ENCODE measurements around the gene SLC25A4. TPM values are rescaled to one million over a fixed set of nuclear protein-coding genes. Genes with fewer than 3 reads are reported as not detected.

Gene SLC25A4
- total and polyA plus RNA-seq, 2 of the 13 experiments (the other 11 are each of a cell fraction or from before 2014, with no cell fraction given) = 30.3 to 42.1 TPM

DNA sequence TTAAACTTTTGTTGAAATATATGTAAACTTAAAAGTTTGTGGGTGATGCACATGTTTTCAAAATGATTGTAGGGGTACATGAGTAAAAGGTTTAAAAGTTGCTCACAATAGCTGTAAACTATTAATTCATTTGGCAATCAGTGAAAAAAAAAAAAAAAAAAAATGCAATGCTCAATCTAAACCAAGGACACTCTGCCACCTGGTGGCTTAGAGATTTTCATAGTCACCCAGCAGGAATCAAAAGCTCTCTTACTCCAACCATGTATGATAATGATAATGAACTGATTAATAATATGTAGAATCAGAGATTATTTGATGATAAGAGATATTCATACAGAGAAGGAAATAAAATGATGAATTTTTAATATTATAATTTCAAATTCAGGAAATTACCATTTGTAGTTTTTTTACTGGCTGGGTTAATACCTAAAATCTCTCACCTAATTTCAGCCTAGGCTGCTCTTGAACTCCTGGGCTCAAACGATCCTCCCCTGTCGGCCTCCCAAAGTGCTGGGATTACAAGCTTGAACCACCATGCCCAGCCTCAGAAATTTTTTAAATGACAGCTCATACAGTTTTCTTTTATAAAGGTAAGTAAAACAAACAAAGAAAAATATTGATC, 46.9 kb upstream of the SLC25A4 start:
- Histone ChIP-seq H3K27me3 (ENCODE audit: control insufficient read depth in 1 of 2, insufficient read depth in 2 of 2, low read length in 2 of 2) (peaks cover 0 to 12% of the 10 kb centered on the region in 2 experiments; a peak in 2 of 5 replicates), H3K27ac (ENCODE audit: extremely low read length, insufficient read depth, low read length) (no peak overlapping the region), H3K4me1 (ENCODE audit: insufficient read depth, low read length) (no peaks in the 10 kb centered on the region), H3K36me3 (replicated peaks in 1 of 2; ENCODE audit: control insufficient read depth in 1 of 2, insufficient read depth in 2 of 2, low read length in 2 of 2) (no peaks in the 10 kb centered on the region), H4K20me1 (ENCODE audit: insufficient read depth, low read length) (no peaks in the 10 kb centered on the region), H3K79me2 (ENCODE audit: insufficient read depth, low read length) (no peaks in the 10 kb centered on the region), H3K4me3 (replicated peaks in 1 of 3; ENCODE audit: insufficient read depth in 1 of 3, low read depth in 2 of 3, low read length in 3 of 3) (no peak overlapping the region), H2AFZ (ENCODE audit: low read length) (no peak overlapping the region), H3K4me2 (ENCODE audit: low read depth, low read length) (no peak overlapping the region), H3K9ac (ENCODE audit: insufficient read depth, low read depth, low read length) (no peak overlapping the region), H3K9me3 (ENCODE audit: low read length) (no peaks in the 10 kb centered on the region)
- in situ Hi-C loops (cut with HindIII; ENCODE audit: extremely low pct_ligation_motif_present, low pct_unique_long_range_greater_than_20kb) = no loop called here
- ChIA-PET POLR2A (interaction anchor here (0.7 kb wide), 3 partner anchors 56 to 561 kb away, joined by 4 to 5 read pairs (median 4); no protein-coding TSS in a partner anchor), CTCF (ENCODE audit: low intra/inter-chr PET ratio, low total read pairs) (interaction anchor here (2.8 kb wide), 1 partner anchor 56 kb away, joined by 19 read pairs; no protein-coding TSS in a partner anchor)
- WGBS (ENCODE audit: low lambda C conversion rate) = 2% methylated on average over 2 of the region's 2 CpGs
- DNase-seq (ENCODE audit: low spot score) (peak; percentile 25), ATAC-seq (no peak), FAIRE-seq (no peak)
- intact Hi-C loops (cut with micrococcal nuclease; ENCODE audit: unreplicated experiment) = loop anchor here (1.0 kb wide), 1 partner anchor 57 kb away; no protein-coding TSS in a partner anchor
- no TSS peak for BruUV-seq (replicated peaks)
- TF ChIP-seq STAG1 (CRISPR knock-in tag; IDR thresholded peaks at IDR 0.05) = peak; percentile 58
- TF ChIP-seq, protein P1, sequence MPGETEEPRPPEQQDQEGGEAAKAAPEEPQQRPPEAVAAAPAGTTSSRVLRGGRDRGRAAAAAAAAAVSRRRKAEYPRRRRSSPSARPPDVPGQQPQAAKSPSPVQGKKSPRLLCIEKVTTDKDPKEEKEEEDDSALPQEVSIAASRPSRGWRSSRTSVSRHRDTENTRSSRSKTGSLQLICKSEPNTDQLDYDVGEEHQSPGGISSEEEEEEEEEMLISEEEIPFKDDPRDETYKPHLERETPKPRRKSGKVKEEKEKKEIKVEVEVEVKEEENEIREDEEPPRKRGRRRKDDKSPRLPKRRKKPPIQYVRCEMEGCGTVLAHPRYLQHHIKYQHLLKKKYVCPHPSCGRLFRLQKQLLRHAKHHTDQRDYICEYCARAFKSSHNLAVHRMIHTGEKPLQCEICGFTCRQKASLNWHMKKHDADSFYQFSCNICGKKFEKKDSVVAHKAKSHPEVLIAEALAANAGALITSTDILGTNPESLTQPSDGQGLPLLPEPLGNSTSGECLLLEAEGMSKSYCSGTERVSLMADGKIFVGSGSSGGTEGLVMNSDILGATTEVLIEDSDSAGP (CRISPR knock-in tag; IDR thresholded peaks at IDR 0.05; ENCODE audit: borderline replicate concordance) = no peak
- TF ChIP-seq, protein P2, sequence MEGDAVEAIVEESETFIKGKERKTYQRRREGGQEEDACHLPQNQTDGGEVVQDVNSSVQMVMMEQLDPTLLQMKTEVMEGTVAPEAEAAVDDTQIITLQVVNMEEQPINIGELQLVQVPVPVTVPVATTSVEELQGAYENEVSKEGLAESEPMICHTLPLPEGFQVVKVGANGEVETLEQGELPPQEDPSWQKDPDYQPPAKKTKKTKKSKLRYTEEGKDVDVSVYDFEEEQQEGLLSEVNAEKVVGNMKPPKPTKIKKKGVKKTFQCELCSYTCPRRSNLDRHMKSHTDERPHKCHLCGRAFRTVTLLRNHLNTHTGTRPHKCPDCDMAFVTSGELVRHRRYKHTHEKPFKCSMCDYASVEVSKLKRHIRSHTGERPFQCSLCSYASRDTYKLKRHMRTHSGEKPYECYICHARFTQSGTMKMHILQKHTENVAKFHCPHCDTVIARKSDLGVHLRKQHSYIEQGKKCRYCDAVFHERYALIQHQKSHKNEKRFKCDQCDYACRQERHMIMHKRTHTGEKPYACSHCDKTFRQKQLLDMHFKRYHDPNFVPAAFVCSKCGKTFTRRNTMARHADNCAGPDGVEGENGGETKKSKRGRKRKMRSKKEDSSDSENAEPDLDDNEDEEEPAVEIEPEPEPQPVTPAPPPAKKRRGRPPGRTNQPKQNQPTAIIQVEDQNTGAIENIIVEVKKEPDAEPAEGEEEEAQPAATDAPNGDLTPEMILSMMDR (CRISPR knock-in tag; IDR thresholded peaks at IDR 0.05) = peak; percentile 50
- TF ChIP-seq ZNF44 (CRISPR knock-in tag; IDR thresholded peaks at IDR 0.05) = no peak
- TF ChIP-seq XRCC5 (optimal IDR thresholded peaks at IDR 0.05; ENCODE audit: low read length) = no peak
- TF ChIP-seq SMC3 (IDR thresholded peaks at IDR 0.05; ENCODE audit: low read length) = peak; percentile 65
- no peak for TF ChIP-seq MYNN (CRISPR knock-in tag; IDR thresholded peaks at IDR 0.05; ENCODE audit: low read depth)
- TF ChIP-seq, protein P3, sequence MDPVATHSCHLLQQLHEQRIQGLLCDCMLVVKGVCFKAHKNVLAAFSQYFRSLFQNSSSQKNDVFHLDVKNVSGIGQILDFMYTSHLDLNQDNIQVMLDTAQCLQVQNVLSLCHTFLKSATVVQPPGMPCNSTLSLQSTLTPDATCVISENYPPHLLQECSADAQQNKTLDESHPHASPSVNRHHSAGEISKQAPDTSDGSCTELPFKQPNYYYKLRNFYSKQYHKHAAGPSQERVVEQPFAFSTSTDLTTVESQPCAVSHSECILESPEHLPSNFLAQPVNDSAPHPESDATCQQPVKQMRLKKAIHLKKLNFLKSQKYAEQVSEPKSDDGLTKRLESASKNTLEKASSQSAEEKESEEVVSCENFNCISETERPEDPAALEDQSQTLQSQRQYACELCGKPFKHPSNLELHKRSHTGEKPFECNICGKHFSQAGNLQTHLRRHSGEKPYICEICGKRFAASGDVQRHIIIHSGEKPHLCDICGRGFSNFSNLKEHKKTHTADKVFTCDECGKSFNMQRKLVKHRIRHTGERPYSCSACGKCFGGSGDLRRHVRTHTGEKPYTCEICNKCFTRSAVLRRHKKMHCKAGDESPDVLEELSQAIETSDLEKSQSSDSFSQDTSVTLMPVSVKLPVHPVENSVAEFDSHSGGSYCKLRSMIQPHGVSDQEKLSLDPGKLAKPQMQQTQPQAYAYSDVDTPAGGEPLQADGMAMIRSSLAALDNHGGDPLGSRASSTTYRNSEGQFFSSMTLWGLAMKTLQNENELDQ (CRISPR knock-in tag; IDR thresholded peaks at IDR 0.05; ENCODE audit: borderline replicate concordance) = no peak
- no peak for TF ChIP-seq BRD4 (CRISPR knock-in tag; IDR thresholded peaks at IDR 0.05)
- TF ChIP-seq ZNF878 (CRISPR knock-in tag; IDR thresholded peaks at IDR 0.05) = no peak
- no peak for TF ChIP-seq DR1 (CRISPR knock-in tag; IDR thresholded peaks at IDR 0.05)
- TF ChIP-seq, protein P4, sequence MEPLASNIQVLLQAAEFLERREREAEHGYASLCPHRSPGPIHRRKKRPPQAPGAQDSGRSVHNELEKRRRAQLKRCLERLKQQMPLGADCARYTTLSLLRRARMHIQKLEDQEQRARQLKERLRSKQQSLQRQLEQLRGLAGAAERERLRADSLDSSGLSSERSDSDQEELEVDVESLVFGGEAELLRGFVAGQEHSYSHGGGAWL (CRISPR knock-in tag; IDR thresholded peaks at IDR 0.05) = no peak
- TF ChIP-seq, protein P5, sequence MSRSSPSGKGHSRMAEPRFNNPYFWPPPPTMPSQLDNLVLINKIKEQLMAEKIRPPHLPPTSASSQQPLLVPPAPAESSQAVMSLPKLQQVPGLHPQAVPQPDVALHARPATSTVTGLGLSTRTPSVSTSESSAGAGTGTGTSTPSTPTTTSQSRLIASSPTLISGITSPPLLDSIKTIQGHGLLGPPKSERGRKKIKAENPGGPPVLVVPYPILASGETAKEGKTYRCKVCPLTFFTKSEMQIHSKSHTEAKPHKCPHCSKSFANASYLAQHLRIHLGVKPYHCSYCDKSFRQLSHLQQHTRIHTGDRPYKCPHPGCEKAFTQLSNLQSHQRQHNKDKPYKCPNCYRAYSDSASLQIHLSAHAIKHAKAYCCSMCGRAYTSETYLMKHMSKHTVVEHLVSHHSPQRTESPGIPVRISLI (CRISPR knock-in tag; IDR thresholded peaks at IDR 0.05; ENCODE audit: borderline replicate concordance) = peak; percentile 87
